SJCRH30 (cell line): ENCODE measurements around the gene TOLLIP. TPM values are rescaled to one million over a fixed set of nuclear protein-coding genes. Genes with fewer than 3 reads are reported as not detected.
"Not testable (repeated sequence)": the region's sequence is repeated elsewhere in the genome, so short reads cannot be mapped to it uniquely, and the experiment has no call there.

Experiments
- DNase-seq, 2 experiments: peaks; one replicate each; pipeline ENCODE4 v3.0.0-alpha.2; 2015 to 2020
- H3K27ac ChIP-seq: fragments of 250-450 bp; sonication (Bioruptor Pico); 2 replicates; pipeline ENCODE4 v1.5.1; 2020; ENCODE audit warnings: mild to moderate bottlenecking, moderate library complexity
- H3K27me3 ChIP-seq: fragments of 250-450 bp; sonication (Bioruptor Pico); 2 replicates; pipeline ENCODE4 v1.5.1; 2020; ENCODE audit warnings: mild to moderate bottlenecking, moderate library complexity
- H3K36me3 ChIP-seq: fragments of 250-450 bp; sonication (Bioruptor Pico); 2 replicates; pipeline ENCODE4 v1.5.1; 2020; ENCODE audit warnings: mild to moderate bottlenecking, moderate library complexity
- H3K4me1 ChIP-seq: fragments of 250-450 bp; sonication (Bioruptor Pico); 2 replicates; pipeline ENCODE4 v1.5.1; 2020; ENCODE audit warnings: mild to moderate bottlenecking, moderate library complexity
- H3K4me3 ChIP-seq: fragments of 250-450 bp; sonication (Bioruptor Pico); 2 replicates; pipeline ENCODE4 v1.5.1; 2020; ENCODE audit warnings: mild to moderate bottlenecking, moderate library complexity
- H3K9me3 ChIP-seq: fragments of 250-450 bp; sonication (Bioruptor Pico); replicated peaks from 2 replicates; pipeline ENCODE4 v1.5.1; 2020; ENCODE audit warnings: mild to moderate bottlenecking, moderate library complexity
- total RNA-seq: library from RNA; depleted of rRNA; stranded (reverse); fragments of >200 nt; shearing (Covaris generic); gene quantifications from 2 replicates; pipeline ENCODE4 v1.2.3, GENCODE V29; 2014

TOLLIP gene
- total RNA-seq, 1 experiment from 2014 or later: 20.5 TPM

DNA sequence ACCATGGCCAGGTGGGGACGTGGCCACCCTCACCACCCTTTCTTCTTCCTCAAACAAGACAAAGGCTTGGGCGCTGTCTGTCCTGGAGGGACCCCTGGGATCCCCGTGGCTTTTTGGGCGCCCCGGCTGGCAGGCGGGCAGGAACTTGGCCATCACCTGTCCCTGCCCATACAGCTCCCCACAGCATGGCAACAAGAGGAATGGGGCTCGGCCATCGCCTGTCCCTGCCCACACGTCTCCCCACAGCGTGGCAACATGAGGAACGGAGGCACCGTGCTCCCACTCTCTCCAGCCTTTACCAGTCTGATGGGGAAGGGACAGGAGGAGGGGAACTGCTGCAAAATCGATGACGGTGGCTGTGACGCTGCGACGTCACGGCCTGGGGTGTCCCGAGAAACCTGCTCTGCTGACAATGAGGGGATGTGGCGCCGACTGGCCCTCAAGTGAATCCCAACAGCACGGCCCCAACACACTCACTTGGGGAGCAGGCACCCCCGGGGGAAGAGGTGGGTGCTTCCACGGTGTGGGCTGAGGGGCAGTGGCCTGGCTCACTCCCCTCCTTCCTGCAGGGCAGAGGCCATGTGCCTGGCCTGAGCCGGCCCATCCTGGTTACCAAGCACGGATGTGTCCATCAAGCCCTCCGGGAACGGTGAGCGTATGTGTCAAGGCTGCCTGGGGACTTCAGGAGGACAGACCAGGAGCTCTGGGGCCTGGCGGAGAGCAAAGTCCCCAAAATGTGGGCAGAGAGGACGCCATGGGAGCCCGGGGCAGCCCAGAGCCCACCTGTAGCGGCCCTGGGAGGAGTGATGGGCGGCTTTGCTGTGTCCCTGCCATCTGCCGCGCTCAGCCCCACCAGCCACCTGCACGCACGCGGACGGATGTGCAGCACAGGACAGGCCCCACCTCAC lies 30.4 kb downstream of the TOLLIP start:
- Histone ChIP-seq H3K4me3 (no peak overlapping the region), H3K27ac (no peak overlapping the region), H3K27me3 (no peaks in the 10 kb centered on the region), H3K9me3 (no peaks in the 10 kb centered on the region), H3K36me3 (peaks cover 3% of the 10 kb centered on the region), H3K4me1 (no peaks in the 10 kb centered on the region)
- DNase-seq: no peak

DNA sequence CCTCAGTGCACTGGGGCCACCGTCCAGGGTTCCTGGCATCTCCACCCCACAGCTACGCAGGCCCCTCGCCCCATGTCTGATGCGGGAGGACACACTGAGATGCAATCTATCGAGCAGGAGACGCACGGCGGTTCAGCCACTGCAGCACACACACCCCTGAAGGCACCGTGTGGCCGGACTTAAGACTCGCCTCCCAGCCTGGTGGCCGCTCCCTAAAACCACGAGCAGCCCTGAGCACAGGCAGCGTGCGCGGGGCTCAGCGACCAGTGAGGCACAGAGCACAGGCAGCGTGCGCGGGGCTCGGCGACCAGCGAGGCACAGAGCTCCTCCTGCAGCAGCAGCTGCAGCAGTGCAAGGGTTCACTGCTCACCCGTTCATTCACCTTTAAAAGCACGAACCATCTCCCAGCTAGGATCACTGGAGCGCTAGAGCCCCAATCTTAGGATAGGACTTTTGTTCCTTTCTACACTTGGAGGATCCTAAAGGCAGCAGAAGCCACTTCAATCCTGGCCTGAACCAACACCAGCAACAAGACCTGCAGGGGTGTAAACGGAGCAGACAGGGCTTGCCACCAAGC lies 31.4 kb downstream of the TOLLIP start:
- no peak for DNase-seq
- Histone ChIP-seq H3K27ac (no peak overlapping the region), H3K4me3 (no peak overlapping the region), H3K9me3 (no peaks in the 10 kb centered on the region), H3K27me3 (no peaks in the 10 kb centered on the region), H3K4me1 (no peaks in the 10 kb centered on the region), H3K36me3 (peaks cover 3% of the 10 kb centered on the region)

DNA sequence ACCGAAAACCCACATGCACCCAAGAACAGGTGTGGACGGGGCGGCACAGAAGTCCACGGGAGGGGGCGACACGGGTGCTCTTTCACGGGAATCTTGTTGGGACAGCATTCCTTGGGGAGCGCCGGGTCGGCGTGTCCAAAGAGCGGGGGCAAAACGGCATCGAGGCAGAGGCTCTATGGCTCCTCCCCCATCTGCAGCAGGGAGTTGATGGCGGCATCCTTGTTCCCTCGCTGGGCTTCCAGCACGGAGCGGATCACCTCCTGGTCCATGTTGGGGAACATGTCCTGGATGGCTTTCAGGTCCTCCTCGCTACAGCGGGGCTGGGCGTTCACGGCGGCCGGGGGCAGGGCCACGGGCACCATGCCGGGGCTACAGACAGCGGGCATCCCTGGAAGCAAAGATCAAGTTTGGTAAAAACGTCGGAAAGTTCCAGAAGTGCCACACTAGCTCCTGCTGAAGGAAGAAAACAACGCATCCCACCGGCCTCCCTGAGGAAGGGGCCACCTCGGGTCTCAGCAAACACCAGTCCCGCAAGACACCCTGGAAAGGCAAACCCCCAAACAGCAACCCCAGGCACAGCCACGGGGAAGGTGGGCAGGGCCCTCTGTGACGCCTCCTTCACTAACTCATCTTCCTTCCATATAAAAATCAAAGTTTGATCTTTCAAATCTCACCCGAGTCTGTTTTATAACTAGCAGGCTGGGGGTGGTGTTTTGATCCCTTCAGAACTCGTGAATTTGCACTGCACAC lies 32.4 kb downstream of the TOLLIP start:
- H3K4me3 ChIP-seq: no peak overlapping the region
- no peaks in the 10 kb centered on the region for H3K27me3 ChIP-seq
- no peaks in the 10 kb centered on the region for H3K9me3 ChIP-seq
- no peaks in the 10 kb centered on the region for H3K4me1 ChIP-seq
- no peak overlapping the region for H3K27ac ChIP-seq
- H3K36me3 ChIP-seq: peaks cover 3% of the 10 kb centered on the region
- no peak for DNase-seq

DNA sequence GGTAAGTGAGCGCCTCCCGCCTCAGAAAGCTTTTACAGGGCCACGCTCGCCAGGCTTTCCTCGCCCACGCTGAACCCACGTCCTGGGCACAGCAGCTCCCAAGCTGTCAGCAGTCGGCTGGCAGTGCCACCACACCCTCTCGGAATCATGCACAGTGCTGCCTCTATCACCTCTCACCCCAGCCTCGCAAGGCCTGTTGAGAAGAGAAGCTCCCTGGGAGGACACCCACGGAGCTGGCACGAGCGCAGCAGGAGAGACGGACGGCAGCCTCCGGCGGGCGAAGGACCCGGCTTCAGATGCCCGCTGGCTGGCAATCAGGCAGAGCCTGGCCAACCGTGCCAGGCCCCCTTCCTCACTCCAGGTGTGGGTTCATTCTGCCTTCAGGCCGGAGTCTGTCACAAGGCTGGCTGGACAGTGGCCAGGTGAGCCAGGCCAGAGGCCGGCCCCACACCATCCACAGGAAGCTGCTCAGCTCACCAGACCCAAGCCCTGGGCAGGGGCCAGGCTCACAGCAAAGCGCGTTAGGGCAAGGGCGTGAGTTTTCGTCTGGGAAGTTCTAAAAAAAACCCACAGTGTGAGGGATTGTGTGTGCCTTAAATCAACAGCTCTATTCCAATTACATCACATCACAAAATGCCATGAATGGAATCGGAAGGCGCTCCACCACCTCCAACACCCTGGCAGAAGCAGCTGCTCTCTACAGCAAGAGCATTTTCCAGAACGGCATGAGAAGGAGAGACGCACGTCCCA lies 33.2 kb downstream of the TOLLIP start:
- H3K27me3 ChIP-seq: no peaks in the 10 kb centered on the region
- H3K4me3 ChIP-seq: no peak overlapping the region
- H3K36me3 ChIP-seq: peaks cover 3% of the 10 kb centered on the region
- DNase-seq: no peak
- H3K4me1 ChIP-seq: no peaks in the 10 kb centered on the region
- no peak overlapping the region for H3K27ac ChIP-seq
- H3K9me3 ChIP-seq: no peaks in the 10 kb centered on the region

DNA sequence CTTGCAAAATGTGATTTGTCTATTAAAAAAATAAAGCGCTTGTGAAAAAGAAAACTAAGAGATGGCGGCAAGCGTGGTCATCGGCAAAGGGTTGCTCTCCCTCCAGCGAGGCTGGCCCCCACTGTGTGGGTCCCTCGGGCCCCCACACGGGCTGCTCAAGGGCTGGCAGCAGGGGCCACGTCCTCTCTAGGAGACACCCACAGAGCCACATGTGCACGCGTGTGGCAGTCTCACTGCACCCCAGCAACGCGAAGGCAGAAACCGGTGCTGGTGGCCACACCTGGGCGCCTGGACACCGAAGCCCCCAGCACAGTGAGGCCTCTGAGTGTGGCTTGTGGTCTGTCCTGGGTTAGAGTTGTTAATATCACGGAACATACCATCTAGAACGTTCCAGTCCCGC lies 34.4 kb downstream of the TOLLIP start:
- Histone ChIP-seq H3K27me3 (no peaks in the 10 kb centered on the region), H3K4me1 (no peaks in the 10 kb centered on the region), H3K27ac (no peak overlapping the region), H3K9me3 (no peaks in the 10 kb centered on the region), H3K4me3 (no peak overlapping the region), H3K36me3 (peaks cover 3% of the 10 kb centered on the region; the same call in 1 of the 2 replicates)
- no peak for DNase-seq

DNA sequence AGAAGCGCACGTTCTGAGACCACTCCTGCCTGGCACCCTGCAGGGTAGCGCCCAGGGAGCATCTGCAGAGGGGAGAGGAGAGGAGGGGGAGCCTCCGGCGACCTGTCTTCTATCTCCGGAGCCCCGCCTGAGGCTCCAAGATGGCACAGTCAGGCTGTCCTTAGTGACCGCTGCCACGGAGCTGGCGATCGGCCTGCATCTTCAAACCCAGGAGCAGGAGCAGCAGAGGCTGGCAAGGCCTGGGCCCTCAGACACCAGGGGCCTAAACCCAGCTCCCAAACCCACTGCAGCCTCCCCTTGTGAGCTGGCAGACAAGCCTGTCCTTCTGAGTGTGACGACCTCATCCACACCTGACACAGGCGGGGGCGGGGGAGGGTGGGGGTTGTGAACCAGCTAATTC lies 34.9 kb downstream of the TOLLIP start:
- DNase-seq: no peak
- no peaks in the 10 kb centered on the region for H3K9me3 ChIP-seq
- H3K27me3 ChIP-seq: no peaks in the 10 kb centered on the region
- H3K36me3 ChIP-seq: peaks cover 3% of the 10 kb centered on the region; the same call in 1 of the 2 replicates
- no peak overlapping the region for H3K27ac ChIP-seq
- H3K4me1 ChIP-seq: no peaks in the 10 kb centered on the region
- no peak overlapping the region for H3K4me3 ChIP-seq

DNA sequence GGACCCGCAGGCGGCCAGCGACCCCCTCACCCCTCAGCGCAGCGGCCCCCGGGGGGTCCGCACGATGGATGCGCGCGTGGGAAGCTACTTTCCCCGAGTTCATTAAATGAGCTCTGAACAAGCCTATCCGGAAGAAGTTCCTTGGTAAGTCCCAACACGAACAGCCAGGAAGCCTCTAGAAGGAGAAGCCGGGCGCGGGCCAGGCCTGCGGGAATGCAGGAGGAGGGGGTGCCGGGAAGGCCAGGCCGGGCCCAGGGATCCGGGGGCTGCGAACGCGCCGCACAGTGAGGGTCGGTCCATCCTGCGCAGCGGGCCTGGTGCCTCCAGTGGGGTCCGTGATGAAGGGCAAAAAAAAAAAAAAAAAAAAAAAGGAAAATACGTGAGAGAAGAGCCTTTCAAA lies 36.9 kb downstream of the TOLLIP start:
- H3K27ac ChIP-seq: no peak overlapping the region
- peaks cover 3% of the 10 kb centered on the region; the same call in 1 of the 2 replicates for H3K36me3 ChIP-seq
- H3K9me3 ChIP-seq: no peaks in the 10 kb centered on the region
- H3K27me3 ChIP-seq: no peaks in the 10 kb centered on the region
- no peak overlapping the region for H3K4me3 ChIP-seq
- no peak for DNase-seq
- no peaks in the 10 kb centered on the region for H3K4me1 ChIP-seq

DNA sequence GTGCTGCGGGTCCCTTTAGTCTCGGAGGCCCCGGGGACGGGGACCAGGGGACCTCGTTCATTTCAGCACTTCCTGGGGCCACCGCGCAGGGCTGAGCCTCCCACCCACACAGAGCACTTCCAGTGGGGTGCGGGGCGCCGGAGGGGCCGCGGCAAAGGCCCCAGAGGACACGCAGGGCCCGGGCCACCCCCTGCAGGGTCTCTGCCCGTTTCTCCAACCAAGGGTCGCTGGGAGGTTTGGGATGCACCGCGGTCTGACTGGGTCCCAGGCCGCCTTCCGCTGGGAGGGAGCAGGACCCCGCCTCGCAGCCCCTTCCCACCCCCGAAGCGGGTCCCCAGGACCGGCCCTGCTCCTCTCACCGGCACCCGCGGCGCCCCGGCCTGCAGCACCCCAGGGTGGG lies 37.5 kb downstream of the TOLLIP start:
- DNase-seq: no peak
- Histone ChIP-seq H3K36me3 (peaks cover 3% of the 10 kb centered on the region; the same call in 1 of the 2 replicates), H3K4me1 (no peaks in the 10 kb centered on the region), H3K27ac (no peak overlapping the region), H3K27me3 (no peaks in the 10 kb centered on the region), H3K4me3 (no peak overlapping the region), H3K9me3 (no peaks in the 10 kb centered on the region)

DNA sequence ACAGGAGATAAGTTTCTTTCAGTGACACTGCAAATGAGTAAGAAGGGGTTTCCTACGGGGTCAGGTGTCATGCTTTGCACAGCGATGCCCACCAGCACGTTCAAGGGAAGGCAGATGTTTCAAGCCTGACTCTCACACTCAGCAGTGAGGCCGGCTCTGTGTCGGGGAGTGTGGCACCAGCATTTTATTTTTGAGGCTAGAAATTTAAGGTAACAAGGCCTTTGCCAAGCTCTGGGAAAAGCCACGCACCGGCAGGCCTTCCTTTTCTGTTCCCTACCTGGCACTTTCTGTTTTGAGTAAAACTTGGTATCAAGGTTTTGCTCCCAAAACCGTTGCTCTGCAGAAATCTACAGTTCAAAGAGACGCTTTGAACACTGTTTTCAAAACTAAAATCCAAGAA lies 38.0 kb downstream of the TOLLIP start:
- H3K4me1 ChIP-seq: no peaks in the 10 kb centered on the region
- H3K36me3 ChIP-seq: no peaks in the 10 kb centered on the region
- H3K27me3 ChIP-seq: no peaks in the 10 kb centered on the region
- no peaks in the 10 kb centered on the region for H3K9me3 ChIP-seq
- no peak for DNase-seq
- H3K27ac ChIP-seq: no peak overlapping the region
- H3K4me3 ChIP-seq: no peak overlapping the region

DNA sequence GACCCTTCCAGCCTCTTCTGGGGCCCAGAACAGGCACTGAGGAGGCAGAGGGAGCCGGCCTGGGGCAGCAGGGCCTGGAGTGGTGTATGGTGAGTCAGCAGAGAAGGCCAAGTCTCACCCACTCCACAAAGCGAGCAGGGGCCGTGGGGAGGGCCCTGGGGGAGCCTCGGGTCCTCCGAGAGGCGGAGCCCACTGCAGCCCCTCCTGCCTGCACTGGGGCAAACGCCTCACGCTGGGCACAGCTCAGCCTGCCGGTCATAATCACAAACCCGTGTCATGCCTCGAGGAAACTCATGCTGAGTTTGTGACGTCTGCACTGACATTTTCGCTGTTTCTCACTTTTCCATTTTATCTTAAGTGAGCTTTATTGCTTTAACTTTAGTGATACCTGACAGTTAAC lies 38.4 kb downstream of the TOLLIP start:
- no peaks in the 10 kb centered on the region for H3K9me3 ChIP-seq
- H3K27me3 ChIP-seq: no peaks in the 10 kb centered on the region
- DNase-seq: no peak
- H3K36me3 ChIP-seq: no peaks in the 10 kb centered on the region
- no peaks in the 10 kb centered on the region for H3K4me1 ChIP-seq
- H3K27ac ChIP-seq: no peak overlapping the region
- no peak overlapping the region for H3K4me3 ChIP-seq

DNA sequence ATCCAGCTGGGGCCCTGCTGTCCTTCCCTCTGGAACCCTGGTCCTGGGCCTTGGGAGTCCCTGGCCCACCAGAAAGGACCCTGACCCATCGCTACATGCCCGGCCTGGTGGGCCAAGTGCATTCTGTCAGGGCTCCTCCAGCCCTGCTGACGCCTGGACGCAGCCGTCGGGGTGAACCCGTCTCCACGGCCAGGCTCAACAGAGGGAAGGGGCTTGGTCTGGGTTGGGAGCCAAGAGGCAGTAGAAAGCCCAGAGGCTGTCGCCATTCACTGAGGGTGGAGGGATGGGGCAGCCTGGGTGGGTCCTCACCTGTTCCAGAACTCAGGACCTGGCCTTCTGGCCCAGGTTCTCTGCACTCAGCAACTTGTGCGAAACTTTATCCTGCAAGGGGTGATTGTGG lies 39.0 kb downstream of the TOLLIP start:
- H3K4me1 ChIP-seq: no peaks in the 10 kb centered on the region
- H3K4me3 ChIP-seq: no peak overlapping the region
- H3K36me3 ChIP-seq: no peaks in the 10 kb centered on the region
- no peak overlapping the region for H3K27ac ChIP-seq
- H3K9me3 ChIP-seq: no peaks in the 10 kb centered on the region
- no peaks in the 10 kb centered on the region for H3K27me3 ChIP-seq
- DNase-seq: no peak

DNA sequence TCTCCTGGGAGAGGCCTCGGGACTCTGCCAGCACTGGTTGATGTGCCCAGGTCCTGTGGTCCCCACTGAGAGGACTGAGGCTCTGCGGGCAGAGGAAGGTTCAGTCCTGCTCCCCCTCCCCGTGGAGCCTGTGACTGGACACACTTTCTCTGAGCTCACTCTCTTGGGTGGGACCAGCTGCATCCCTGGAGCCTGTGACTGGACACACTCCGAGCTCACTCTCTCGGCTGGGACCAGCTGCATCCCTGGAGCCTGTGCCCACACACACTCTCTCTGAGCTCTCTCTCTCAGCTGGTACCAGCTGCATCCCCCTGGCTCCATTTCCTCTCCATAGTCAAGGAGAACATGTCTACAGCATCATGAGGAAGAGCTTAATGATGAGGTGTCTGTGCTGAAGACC lies 39.5 kb downstream of the TOLLIP start:
- no peaks in the 10 kb centered on the region for H3K27me3 ChIP-seq
- H3K27ac ChIP-seq: no peak overlapping the region
- no peaks in the 10 kb centered on the region for H3K4me1 ChIP-seq
- no peaks in the 10 kb centered on the region for H3K36me3 ChIP-seq
- no peaks in the 10 kb centered on the region for H3K9me3 ChIP-seq
- no peak for DNase-seq
- no peak overlapping the region for H3K4me3 ChIP-seq

DNA sequence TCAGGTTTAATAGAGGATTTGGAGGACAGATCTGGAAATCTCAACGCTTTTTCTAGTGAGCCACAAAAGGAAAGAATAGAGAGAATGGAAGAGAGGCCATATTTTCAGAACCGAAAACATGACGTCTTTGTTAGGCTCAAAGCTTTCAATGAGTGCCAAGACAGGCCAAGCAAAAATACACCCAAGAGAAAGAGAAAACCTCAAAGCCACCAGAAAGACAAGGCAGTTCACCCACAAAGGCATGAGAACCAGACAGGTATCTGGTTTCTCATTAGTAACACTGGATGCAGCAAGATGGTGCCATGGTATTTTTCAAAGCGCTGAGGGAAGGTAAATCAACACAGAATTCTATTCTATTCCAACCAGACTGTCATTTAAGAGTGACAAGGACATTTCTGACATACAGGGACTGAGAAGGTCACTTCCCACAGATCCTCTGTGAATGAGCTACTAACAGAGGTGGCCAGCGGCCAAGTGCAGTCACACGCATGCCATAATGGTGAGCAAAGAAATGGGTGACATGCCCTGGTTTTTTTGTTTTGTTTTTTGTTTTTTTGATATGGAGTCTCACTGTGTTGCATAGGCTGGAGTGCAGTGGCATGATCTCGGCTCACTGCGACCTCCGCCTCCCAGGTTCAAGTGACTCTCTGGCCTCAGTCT lies 41.9 kb downstream of the TOLLIP start:
- H3K4me1 ChIP-seq: no peaks in the 10 kb centered on the region
- H3K36me3 ChIP-seq: no peaks in the 10 kb centered on the region
- H3K9me3 ChIP-seq: no peaks in the 10 kb centered on the region
- no peak for DNase-seq
- no peak overlapping the region for H3K4me3 ChIP-seq
- no peaks in the 10 kb centered on the region for H3K27me3 ChIP-seq
- no peak overlapping the region for H3K27ac ChIP-seq

DNA sequence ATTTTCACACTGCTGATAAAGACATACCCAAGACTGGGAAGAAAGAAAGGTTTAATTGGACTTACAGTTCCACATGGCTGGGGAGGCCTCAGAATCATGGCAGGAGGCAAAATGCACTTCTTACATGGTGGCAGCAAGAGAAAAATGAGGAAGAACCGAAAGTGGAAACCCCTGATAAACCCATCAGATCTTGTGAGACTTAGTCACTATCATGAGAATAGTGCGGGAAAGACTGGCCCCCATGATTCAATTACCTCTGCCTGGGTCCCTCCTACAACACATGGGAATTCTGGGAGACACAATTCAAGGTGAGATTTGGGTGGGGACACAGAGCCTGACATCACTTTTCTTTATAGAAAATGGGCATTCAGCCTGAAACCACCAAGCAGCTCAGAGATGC lies 42.5 kb downstream of the TOLLIP start:
- not testable (repeated sequence) for H3K9me3 ChIP-seq, H3K4me1 ChIP-seq, H3K27ac ChIP-seq

More for the DNA sequence above, 42.5 kb downstream of the TOLLIP start:
- not testable (repeated sequence) for H3K4me3 ChIP-seq, H3K36me3 ChIP-seq, DNase-seq, H3K27me3 ChIP-seq
